GM23338 (cell line): Measurements from ENCODE around the gene NCF2. TPM values are rescaled to one million over a fixed set of nuclear protein-coding genes. Genes with fewer than 3 reads are reported as not detected.

Experiments
- ATAC-seq: fragments of 200-7000 bp; cut with Tn5 transposase; 3 replicates; pipeline ENCODE4 v1.9.1; 2020
- DNase-seq: peaks from one replicate; pipeline ENCODE4 v3.0.0-alpha.2; 2015; ENCODE audit warnings: low spot score
- H2AFZ ChIP-seq: fragments of 200-600 bp; sonication (generic); 2 replicates; pipeline ENCODE4 v1.8.0; 2016; ENCODE audit warnings: antibody characterized with exemption, mild to moderate bottlenecking, moderate library complexity
- H3F3A ChIP-seq: fragments of 200-600 bp; sonication (generic); replicated peaks from 2 replicates; pipeline ENCODE4 v1.8.0; 2017; ENCODE audit warnings: antibody characterized with exemption, mixed run types, low read depth
- H3K27ac ChIP-seq: fragments of 200-600 bp; sonication (generic); 2 replicates; pipeline ENCODE4 v1.6.1; 2016; ENCODE audit warnings: low read depth
- H3K27me3 ChIP-seq: fragments of 200-600 bp; sonication (generic); 2 replicates; pipeline ENCODE4 v1.8.0; 2016; ENCODE audit warnings: mild to moderate bottlenecking, mixed run types, moderate library complexity; ENCODE audit not compliant: insufficient read depth
- H3K36me3 ChIP-seq: fragments of 200-600 bp; sonication (generic); 2 replicates; pipeline ENCODE4 v1.8.0; 2016; ENCODE audit warnings: mild to moderate bottlenecking; ENCODE audit not compliant: insufficient read depth
- H3K4me1 ChIP-seq: fragments of 200-600 bp; sonication (generic); 2 replicates; pipeline ENCODE4 v1.8.0; 2016; ENCODE audit warnings: mild to moderate bottlenecking, moderate library complexity; ENCODE audit not compliant: insufficient read depth
- H3K4me2 ChIP-seq: fragments of 200-600 bp; sonication (generic); 2 replicates; pipeline ENCODE4 v1.7.1; 2017; ENCODE audit warnings: mixed run types
- H3K4me3 ChIP-seq: fragments of 200-600 bp; sonication (generic); 2 replicates; pipeline ENCODE4 v1.6.1; 2016; ENCODE audit warnings: mixed run types
- H3K79me2 ChIP-seq: fragments of 200-600 bp; sonication (generic); replicated peaks from 2 replicates; pipeline ENCODE4 v1.8.0; 2017; ENCODE audit warnings: mild to moderate bottlenecking; ENCODE audit not compliant: insufficient read depth
- H3K9me2 ChIP-seq: fragments of 200-600 bp; sonication (generic); 2 replicates; pipeline ENCODE4 v1.8.0; 2017; ENCODE audit not compliant: insufficient read depth
- H4K20me1 ChIP-seq: fragments of 200-600 bp; sonication (generic); replicated peaks from 2 replicates; pipeline ENCODE4 v1.8.0; 2017; ENCODE audit warnings: mild to moderate bottlenecking; ENCODE audit not compliant: insufficient read depth
- H3K27ac Mint-ChIP-seq: 2 replicates; pipeline ENCODE4 v1.8.0; 2020; ENCODE audit warnings: inconsistent platforms, mild to moderate bottlenecking, moderate library complexity, mixed read lengths
- H3K27me3 Mint-ChIP-seq: 3 replicates; pipeline ENCODE4 v1.8.0; 2022; ENCODE audit warnings: low read depth, mild to moderate bottlenecking, moderate library complexity, mixed read lengths, inconsistent platforms; ENCODE audit not compliant: insufficient read depth, poor library complexity
- H3K36me3 Mint-ChIP-seq: 3 replicates; pipeline ENCODE4 v1.8.0; 2021; ENCODE audit warnings: low read depth, mild to moderate bottlenecking, inconsistent platforms, moderate library complexity, mixed read lengths
- H3K4me1 Mint-ChIP-seq: 3 replicates; pipeline ENCODE4 v1.8.0; 2020; ENCODE audit warnings: mild to moderate bottlenecking, inconsistent platforms, mixed read lengths
- H3K4me3 Mint-ChIP-seq: 3 replicates; pipeline ENCODE4 v1.8.0; 2021; ENCODE audit warnings: moderate library complexity, mild to moderate bottlenecking, inconsistent platforms, mixed read lengths
- H3K9me3 Mint-ChIP-seq: 3 replicates; pipeline ENCODE4 v1.8.0; 2020; ENCODE audit warnings: moderate library complexity, mild to moderate bottlenecking, inconsistent platforms, mixed read lengths
- CREB1 ChIP-seq: fragments of 250-450 bp; sonication (Bioruptor Pico); IDR thresholded peaks from 2 replicates; pipeline ENCODE4 v1.5.0; 2020; ENCODE audit warnings: low read depth, mild to moderate bottlenecking, moderate library complexity
- CTCF ChIP-seq, 2 experiments: fragments of 200-600 bp in 1 of 2; sonication (generic) in 1 of 2; conservative IDR thresholded peaks; 2 replicates each; pipeline versions ENCODE4 v1.5.1 to v1.6.1; 2016 to 2017; ENCODE audit warnings: antibody characterized with exemption in 2 of 2, low read depth in 2 of 2, mild to moderate bottlenecking in 2 of 2, moderate library complexity in 1 of 2
- ETS1 ChIP-seq: IDR thresholded peaks from 2 replicates; pipeline ENCODE4 v1.6.1; 2016; ENCODE audit warnings: antibody characterized with exemption
- EZH2 ChIP-seq: fragments of 200-600 bp; sonication (generic); IDR thresholded peaks from one replicate; pipeline ENCODE4 v1.8.0; 2017; ENCODE audit warnings: antibody characterized with exemption, mild to moderate bottlenecking, low read depth; ENCODE audit not compliant: unreplicated experiment
- JUNB ChIP-seq: IDR thresholded peaks from one replicate; pipeline ENCODE4 v1.6.1; 2016; ENCODE audit warnings: antibody characterized with exemption; ENCODE audit not compliant: unreplicated experiment
- NANOG ChIP-seq: IDR thresholded peaks from 2 replicates; pipeline ENCODE4 v1.6.1; 2016; ENCODE audit warnings: antibody characterized with exemption, borderline replicate concordance
- REST ChIP-seq: IDR thresholded peaks from one replicate; pipeline ENCODE4 v1.6.1; 2018; ENCODE audit warnings: antibody characterized with exemption; ENCODE audit not compliant: unreplicated experiment
- STAT1 ChIP-seq: IDR thresholded peaks from one replicate; pipeline ENCODE4 v1.6.1; 2016; ENCODE audit warnings: antibody characterized with exemption; ENCODE audit not compliant: unreplicated experiment
- ZNF114 ChIP-seq: fragments of 250-450 bp; sonication (Bioruptor Pico); IDR thresholded peaks from 2 replicates; pipeline ENCODE4 v1.5.0; 2020; ENCODE audit warnings: mild to moderate bottlenecking, moderate library complexity
- ZNF462 ChIP-seq: fragments of 250-450 bp; sonication (Bioruptor Pico); IDR thresholded peaks from 2 replicates; pipeline ENCODE4 v1.5.0; 2020; ENCODE audit warnings: mild to moderate bottlenecking, moderate library complexity
- polyA plus RNA-seq: library from polyadenylated mRNA; unstranded; fragments of >200 nt; fragmentation: Nextera tagmentation; extraction: Ambion mirVana; gene quantifications from 2 replicates; pipeline ENCODE4 v1.2.1, GENCODE V29; 2016
- total RNA-seq: library from RNA; depleted of rRNA; stranded (reverse); fragments of >200 nt; shearing (Covaris generic); gene quantifications from 2 replicates; pipeline ENCODE4 v1.2.3, GENCODE V29; 2014

NCF2 gene
- total and polyA plus RNA-seq, 2 experiments from 2014 or later: not detected

- H3K27me3 ChIP-seq: peaks cover 9% of the 10 kb centered on the region; the same call in 1 of the 2 replicates
- Mint-ChIP-seq H3K4me3 (peak overlapping the region; percentile 98), H3K4me1 (peaks cover 34% of the 10 kb centered on the region), H3K27ac (no peak overlapping the region), H3K27me3 (peaks cover 9% of the 10 kb centered on the region), H3K36me3 (peaks cover 12% of the 10 kb centered on the region), H3K9me3 (no peaks in the 10 kb centered on the region)
- DNase-seq: no peak
- no peak for ATAC-seq
- peak overlapping the region; percentile 71 for H3K4me3 ChIP-seq
- no peaks in the 10 kb centered on the region for H3F3A ChIP-seq
- H2AFZ ChIP-seq: no peak overlapping the region
- no peaks in the 10 kb centered on the region for H3K9me2 ChIP-seq
- peaks cover 26% of the 10 kb centered on the region for H3K79me2 ChIP-seq
- H4K20me1 ChIP-seq: no peaks in the 10 kb centered on the region
- TF ChIP-seq JUNB (no peak), NANOG (no peak), ZNF114 (CRISPR knock-in tag) (no peak), STAT1 (no peak), REST (no peak), ETS1 (no peak), EZH2 (no peak), CREB1 (CRISPR knock-in tag) (no peak), CTCF (conservative IDR thresholded peaks at IDR 0.05; ENCODE audit: low read depth in 2 of 2) (no peak), ZNF462 (no peak)
- peaks cover 18% of the 10 kb centered on the region for H3K4me1 ChIP-seq
- peak overlapping the region; percentile 83 for H3K4me2 ChIP-seq
- H3K36me3 ChIP-seq: peaks cover 10% of the 10 kb centered on the region; the same call in 1 of the 2 replicates
- H3K27ac ChIP-seq: peak overlapping the region; percentile 52
Measured at GRCh38 chr1:183634429-183635065, 44.3 kb upstream of the NCF2 start.
